Cardiac fibroblast (primary cell): ENCODE data around the gene PKP1.

Experiments
- DNase-seq, 2 donors: peaks; one replicate each; pipeline versions ENCODE4 v3.0.0 to v3.0.0-alpha.2; 2010; ENCODE audit warnings: low read depth in 2 of 2
- H3K4me3 ChIP-seq, 2 donors: replicated peaks in 1 of 2; 1 replicate in 1 of 2; 2 replicates in 1 of 2; pipeline ENCODE4 v1.5.1; 2011; ENCODE audit warnings: low read depth in 2 of 2, low read length in 2 of 2, mild to moderate bottlenecking in 2 of 2, moderate library complexity in 1 of 2
- TF ChIP-seq, protein P1 (sequence below): IDR thresholded peaks from one replicate; pipeline ENCODE4 v1.5.1; 2011; ENCODE audit warnings: low read depth, mild to moderate bottlenecking, low read length, inconsistent platforms

PKP1 gene

DNA sequence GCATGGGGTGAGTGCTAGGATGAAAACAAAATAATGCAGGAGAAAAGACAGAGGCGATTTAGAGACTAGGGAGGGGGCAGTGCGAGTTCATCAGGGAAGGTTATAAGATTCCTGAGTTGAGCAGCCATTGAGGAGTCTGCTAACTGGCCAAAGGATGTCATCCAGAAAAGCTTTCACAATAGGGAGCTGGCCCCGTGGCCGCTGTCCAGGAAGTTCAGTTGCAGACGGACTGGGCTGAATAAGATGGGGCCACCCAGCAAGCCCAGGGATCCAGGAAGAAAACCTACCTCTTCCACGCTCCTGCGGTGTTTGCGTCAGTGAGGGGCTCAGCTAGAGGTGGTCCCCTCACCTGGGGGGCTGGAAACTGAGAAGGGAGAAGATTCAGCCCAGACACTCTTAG, 4.0 kb upstream of the PKP1 start:
- TF ChIP-seq, protein P1, sequence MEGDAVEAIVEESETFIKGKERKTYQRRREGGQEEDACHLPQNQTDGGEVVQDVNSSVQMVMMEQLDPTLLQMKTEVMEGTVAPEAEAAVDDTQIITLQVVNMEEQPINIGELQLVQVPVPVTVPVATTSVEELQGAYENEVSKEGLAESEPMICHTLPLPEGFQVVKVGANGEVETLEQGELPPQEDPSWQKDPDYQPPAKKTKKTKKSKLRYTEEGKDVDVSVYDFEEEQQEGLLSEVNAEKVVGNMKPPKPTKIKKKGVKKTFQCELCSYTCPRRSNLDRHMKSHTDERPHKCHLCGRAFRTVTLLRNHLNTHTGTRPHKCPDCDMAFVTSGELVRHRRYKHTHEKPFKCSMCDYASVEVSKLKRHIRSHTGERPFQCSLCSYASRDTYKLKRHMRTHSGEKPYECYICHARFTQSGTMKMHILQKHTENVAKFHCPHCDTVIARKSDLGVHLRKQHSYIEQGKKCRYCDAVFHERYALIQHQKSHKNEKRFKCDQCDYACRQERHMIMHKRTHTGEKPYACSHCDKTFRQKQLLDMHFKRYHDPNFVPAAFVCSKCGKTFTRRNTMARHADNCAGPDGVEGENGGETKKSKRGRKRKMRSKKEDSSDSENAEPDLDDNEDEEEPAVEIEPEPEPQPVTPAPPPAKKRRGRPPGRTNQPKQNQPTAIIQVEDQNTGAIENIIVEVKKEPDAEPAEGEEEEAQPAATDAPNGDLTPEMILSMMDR = no peak
- H3K4me3 ChIP-seq = no peak overlapping the region
- DNase-seq = peak; percentile 54 to 71

DNA sequence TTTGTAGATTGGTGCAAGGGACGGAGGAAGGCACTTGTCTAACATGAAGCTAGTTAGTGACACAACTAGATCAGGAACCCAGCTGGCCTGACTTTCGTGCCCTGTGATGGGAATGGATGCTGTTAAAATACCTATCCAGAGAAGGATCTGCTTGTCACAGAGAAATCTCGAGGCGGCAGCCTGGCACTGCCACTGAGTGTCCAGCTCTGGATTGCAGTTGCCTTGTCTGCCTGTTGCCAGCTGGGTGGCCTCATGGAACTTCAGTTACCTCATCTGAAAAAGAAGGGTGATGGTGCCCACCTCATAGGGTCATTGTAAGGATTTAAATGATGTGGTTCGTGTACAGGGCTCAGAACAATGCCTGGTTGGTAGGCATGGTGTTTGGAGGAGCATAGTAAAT, 2.4 kb upstream of the PKP1 start:
- DNase-seq = no peak
- H3K4me3 ChIP-seq = no peak overlapping the region
- TF ChIP-seq, protein P1 = no peak

DNA sequence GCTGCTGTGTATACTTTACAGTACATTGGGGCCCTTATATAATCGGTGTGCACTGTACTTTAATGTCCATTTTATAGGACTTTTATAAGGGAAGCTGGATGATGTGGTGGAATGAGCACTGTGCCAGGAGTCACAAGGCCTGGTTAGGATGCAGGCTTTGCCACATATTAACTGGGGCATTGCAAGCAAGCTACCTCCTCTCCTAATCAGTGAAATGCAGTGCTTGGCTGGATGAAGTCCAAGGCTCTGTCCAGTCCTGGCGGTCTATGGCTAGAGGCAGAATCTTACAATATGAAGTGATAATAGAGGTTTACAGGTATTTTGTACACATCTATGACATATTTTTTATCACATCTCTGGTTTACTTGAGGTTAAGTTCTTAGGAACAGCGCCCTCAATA, 1.7 kb upstream of the PKP1 start:
- peak in 1 of 2 donors; percentile 49 for DNase-seq
- no peak overlapping the region for H3K4me3 ChIP-seq
- TF ChIP-seq, protein P1 = no peak

DNA sequence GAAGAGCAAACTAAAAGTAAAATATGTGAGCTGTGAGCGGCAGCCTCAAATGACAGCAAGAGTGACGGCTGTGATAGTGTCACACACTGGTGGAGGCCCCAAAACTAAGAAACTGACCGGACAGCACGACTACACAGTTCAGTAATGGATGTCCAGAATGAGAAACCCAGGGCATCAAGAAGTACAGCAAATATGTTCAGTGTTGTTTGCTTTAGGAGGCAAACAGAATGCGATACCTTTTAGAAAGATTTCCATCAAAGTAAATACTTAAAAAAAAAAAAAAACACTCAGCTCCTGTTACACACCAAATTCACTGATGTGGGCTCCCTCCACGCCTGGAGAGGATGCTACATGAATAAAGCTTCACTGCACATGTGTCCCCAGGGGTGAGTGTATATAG, 1.1 kb upstream of the PKP1 start:
- TF ChIP-seq, protein P1 = no peak
- no peak overlapping the region for H3K4me3 ChIP-seq
- DNase-seq = no peak

DNA sequence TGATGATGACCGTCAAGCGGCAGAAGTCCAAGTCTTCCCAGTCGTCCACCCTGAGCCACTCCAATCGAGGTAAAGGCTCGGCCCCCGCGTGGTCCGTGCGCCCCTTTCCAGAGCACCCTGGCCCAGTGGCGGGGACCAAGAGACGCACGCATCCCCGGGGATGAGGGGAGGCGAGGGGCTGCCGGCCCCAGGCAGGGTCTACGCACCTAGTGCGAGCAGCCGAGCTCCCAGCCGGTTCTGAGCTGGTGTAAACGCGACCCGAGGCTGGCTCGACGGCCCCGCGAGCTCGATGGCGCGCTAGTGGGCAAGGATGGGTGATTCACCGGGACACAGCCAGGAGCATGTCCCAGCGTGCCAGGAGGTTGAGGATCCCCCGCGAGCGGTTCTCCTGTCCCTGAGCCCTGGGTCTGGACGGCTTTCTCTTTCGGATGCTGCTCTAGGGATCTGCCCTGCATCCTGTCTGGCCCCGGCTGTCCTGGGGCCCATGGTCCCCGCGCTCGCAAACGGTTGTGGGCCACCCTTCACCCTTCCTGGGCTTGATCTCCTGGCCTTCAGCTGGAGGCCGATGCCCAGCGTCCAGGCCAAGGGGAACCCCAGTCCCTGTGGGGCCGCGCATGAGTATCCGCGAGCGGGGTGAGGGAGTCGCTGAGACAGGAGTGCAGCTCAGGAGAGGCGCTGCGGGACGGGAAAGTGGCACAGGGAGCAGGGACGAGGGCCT, 689 bp downstream of the PKP1 start:
- no peak overlapping the region for H3K4me3 ChIP-seq
- no peak for DNase-seq
- TF ChIP-seq, protein P1 = no peak

DNA sequence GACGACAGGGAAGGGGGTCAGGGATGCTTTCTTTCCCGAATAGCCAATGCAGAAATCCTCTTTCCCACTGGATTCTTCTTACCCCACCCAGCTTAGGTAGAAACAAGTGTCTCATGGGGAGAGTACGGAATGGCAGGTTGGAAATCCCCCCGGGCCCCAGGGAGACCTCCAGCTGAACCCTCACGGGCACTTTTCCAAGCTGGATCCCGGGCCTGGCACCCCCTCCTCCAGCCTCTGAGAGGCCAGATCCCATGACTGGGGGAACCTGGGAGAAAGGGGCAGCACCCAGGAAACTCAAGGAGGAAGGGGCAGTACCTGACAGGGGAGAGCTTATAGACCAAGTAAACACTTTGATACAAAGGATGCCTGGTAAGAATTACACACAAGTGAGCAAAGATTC, 1.3 kb downstream of the PKP1 start:
- TF ChIP-seq, protein P1 = no peak
- H3K4me3 ChIP-seq = no peak overlapping the region
- DNase-seq = no peak

DNA sequence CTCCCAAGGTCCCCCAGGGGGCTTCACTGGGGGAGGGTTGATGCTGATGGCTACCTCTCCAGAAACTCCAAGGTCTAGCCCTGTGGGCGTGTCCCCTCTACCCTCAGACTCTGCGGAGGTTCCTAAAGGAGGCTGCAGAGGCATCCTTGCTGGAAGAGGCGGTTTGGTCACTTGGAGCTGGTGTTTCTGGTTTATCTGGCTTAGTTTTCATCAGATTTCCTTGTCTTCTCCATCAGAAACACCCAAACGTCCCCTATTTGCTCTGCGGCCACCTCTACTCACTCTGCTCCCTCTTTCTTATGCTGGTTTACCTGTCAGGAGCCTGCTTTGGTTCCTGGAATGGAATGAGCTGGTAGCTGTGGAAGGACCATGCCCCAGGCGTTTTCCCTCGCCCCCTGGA, 2.5 kb downstream of the PKP1 start:
- DNase-seq = no peak
- no peak overlapping the region for H3K4me3 ChIP-seq
- TF ChIP-seq, protein P1 = no peak
